Hematopoietic multipotent progenitor cell treated with erythropoietin and hydrocortisone succinate and interleukin-3 and kit ligand, for 4 days (in vitro differentiated cells): ENCODE results near the gene AFAP1.

Experiments used
- DNase-seq: peaks from one replicate; pipeline ENCODE4 v3.0.0-alpha.2; 2015

The AFAP1 gene

GRCh38 chr4:7892212-7893019, 47.2 kb downstream of the AFAP1 start:
- no peak for DNase-seq

DNA sequence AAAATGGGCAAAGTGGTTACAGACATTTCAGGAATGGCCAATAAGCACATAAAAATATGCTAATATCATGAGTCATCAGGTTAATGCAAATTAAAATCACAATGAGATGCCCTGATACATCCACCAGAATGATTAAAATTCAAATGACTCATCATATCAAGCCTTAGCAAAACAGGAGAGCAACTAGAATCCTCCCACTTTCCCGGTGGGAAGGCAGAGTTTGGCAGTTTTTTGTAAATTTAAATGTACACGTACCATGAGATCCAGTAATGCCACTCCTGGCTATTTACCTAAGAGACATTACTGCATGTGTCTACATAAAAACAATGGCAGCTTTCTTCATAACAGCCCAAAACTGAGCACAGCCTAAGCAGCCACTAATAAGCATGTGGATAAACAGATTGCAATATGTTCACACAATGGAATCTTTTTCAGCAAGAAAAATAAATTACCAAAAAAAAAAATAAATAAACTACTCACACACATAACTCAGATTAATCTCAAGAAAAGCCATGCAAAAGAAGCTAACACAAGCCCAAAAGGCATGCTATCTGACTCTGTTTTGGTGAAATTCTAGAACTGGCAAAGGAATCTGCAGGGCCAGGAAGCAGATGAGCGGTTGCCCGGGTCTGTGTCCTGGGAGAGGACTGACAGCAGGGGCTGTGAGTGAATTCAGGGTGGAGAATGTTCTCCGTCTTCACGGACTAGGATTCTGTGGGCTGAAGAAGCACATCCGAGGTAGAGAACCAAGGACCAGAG, 48.8 kb downstream of the AFAP1 start:
- DNase-seq: no peak

GRCh38 chr4:7887436-7887835, 52.2 kb downstream of the AFAP1 start:
- no peak for DNase-seq

DNA sequence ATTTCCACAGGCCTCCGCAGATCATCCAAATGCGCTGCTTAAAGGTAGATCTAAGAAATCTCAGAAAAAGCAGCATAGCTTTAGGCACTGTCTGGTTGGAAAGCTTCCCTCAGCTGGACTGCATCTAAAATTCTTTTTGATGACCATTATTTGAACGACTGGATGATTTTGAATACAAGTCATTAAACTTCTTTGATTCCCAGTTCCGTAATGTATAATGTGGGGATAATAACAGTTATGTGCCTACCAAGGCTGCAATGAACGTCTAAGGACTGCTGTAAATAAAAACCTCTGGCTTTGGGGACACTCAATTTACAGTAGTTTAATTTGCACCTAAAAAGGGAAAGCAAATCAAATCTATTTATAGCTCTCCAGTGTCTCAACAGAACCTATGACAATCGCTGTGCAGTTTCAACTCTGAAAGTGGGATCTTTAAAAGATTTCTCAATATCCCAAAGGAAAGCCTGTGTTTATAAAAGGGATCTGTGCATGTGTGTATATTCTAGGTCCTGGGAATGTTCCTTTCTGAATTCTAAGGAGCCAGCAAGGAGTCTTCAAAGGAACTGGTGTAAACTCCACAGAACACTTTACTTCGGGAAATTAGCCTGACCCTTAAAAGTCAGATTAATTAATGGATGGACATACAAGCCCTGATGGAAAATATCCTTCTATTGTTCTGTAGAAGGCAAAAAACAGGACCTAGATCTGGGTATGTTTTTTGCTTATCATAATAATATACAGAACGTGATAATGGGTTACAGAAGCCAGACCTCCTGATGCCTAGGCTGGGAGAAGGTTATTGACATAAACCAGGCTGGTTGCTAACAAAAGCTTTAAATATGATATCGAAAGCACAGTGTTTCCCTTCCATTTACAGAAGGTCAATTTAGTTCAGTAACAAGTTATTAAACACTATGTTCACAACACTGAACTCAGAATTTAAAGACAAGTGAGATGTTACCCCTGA, 53.4 kb downstream of the AFAP1 start:
- no peak for DNase-seq

DNA sequence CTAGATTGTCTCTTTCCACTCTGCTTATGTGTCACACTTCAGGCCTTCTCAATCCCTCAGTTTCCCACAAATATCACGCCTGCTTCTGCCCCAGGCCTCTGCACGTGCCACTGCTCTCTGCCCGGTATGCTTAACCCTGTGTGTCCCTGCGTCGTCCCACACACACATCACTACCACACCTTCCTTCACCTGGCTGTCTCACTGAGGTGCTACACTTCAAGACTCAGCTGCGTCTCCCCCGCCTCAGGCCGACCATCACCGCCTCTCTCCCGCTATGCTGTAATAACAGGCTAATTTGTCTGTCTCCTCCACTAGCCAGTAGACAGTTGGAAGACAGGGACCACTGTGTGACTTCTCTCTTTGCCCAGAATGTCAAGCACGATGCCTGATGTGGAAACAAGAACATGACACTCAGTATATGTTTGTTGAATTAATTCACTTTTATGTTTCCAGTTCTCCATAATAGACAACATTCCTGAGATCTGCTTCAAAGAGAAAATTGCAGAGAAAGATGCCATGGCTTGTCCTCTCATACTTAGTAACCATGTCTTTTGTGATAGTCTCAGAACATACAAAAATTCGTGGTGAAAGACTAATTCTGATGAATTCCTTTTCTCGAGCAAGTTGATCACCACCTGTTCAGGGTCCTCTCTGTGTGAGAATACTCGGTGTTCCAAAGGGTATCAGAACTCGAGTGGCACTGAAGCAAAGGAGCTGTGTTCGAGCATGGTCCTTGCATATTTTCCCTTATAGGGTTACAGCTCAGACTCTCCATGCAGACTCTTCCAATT, 54.2 kb downstream of the AFAP1 start:
- DNase-seq: no peak

DNA sequence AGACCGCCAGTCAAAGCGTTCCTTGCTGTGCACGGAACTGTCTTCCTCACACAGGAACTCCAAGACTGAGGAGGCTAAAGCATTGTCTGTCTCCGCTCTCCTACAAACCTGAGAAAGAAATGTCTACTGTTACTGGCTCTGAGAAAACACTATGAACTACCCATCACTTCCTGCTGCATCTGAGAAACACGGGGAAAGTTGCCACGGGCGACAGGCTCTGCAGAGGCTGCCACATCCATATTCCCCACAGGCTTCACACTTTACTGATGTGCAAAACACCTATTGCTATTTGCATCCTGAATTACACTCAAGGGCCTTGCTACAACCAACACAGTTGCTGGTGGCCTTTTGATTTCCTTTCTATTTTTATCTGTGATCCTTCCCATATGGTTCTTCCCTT, 59.0 kb downstream of the AFAP1 start:
- DNase-seq: no peak

GRCh38 chr4:7879127-7879526, 60.5 kb downstream of the AFAP1 start:
- DNase-seq: no peak

DNA sequence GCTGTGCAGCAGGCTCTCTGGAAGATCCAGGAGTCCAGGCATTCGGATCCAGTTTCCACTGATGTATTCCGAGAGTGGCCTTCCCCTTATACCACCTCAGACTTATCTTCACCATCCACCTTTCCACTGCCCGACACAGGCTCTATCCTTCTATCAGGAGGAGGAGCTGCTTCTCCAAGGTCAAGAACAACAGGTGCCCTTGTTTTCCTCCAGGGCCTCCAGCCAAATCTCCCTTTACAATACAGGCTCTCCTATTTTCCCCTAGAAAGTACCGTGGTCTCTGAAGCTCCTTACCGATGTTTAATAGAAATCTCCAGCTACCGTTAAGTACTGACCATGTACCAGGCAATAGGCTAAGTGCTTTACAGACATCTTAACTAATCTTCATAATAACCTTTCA, 61.3 kb downstream of the AFAP1 start:
- DNase-seq: no peak

DNA sequence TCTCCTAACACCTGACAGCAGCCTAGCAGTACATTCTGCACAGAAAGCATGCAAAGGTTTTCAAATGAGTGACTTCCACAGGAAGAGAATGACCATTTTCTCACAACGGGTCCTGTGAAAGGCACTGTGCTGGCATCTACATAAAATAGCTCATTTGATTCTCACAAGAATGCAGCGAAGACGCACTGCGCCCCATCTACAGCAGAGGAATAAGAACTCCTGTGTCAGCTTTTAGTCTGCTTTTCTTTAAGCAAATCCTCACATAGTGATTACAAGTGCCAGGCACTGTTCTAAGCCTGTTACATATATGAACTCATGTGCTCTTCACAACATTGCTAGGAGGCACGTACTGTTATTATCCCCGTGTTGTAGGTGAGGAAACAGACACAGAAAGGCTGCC, 62.5 kb downstream of the AFAP1 start:
- no peak for DNase-seq

GRCh38 chr4:7876201-7876875, 63.3 kb downstream of the AFAP1 start:
- DNase-seq: peak; percentile 8

DNA sequence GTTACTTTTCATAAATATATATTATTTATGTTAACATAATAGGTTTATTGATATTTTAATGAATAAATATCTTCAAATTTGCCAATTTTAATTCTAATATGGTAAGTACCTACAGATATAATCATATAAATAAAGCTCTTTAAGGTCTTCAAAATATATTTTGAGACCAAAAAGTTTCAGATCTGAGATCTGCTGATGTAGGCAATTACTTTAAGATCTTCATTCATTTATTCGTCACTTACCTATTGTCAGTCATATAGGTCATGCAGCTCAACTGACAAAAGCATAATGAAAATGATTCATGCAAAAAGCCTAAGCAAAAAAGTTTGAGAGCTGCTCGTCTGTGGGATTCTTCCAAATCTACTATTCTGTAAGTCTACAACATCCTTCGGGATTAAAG, 64.8 kb downstream of the AFAP1 start:
- no peak for DNase-seq

GRCh38 chr4:7873881-7874280, 65.8 kb downstream of the AFAP1 start:
- no peak for DNase-seq

- DNase-seq: no peak
These were observed 67.3 kb downstream of the AFAP1 start for GRCh38 chr4:7872264-7872771.

- DNase-seq: no peak
These were observed 68.3 kb downstream of the AFAP1 start for GRCh38 chr4:7871356-7871755.

- no peak for DNase-seq
These were observed 70.7 kb downstream of the AFAP1 start for GRCh38 chr4:7868892-7869471.

- DNase-seq: no peak
These were observed 71.3 kb downstream of the AFAP1 start for GRCh38 chr4:7868436-7868775.

GRCh38 chr4:7867701-7868435, 71.8 kb downstream of the AFAP1 start:
- DNase-seq: no peak

DNA sequence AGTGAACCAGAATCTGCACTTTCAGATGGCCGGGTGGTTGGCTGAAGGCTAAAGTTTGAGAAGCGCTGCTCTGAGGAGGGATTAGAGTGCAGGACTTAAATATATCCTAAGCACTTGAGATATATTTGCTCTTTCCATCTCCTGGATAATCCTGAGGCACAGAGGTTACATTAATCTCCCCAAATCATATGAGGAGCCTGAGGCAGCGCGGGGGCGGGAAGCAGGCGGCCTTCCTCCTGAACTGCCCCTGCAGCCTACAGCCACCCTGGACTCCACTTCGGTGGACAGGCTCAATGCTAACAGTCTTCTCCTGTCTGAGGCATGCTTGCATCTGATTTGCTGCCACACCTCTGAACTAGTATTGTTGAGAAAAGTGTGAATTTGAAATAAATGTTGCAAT, 72.5 kb downstream of the AFAP1 start:
- no peak for DNase-seq

- no peak for DNase-seq
These were observed 74.1 kb downstream of the AFAP1 start for GRCh38 chr4:7865533-7865932.

GRCh38 chr4:7864685-7865084, 75.0 kb downstream of the AFAP1 start:
- no peak for DNase-seq
